H1 (cell line): ENCODE measurements around the gene NR2F1-AS1.

Experiments
- ATF3 ChIP-seq: IDR thresholded peaks from 2 replicates; pipeline ENCODE4 v1.6.1; 2011; ENCODE audit warnings: low read depth, mild to moderate bottlenecking, low read length; ENCODE audit not compliant: insufficient read depth
- CTCF ChIP-seq, 3 experiments: IDR thresholded peaks; 1 replicate in 2 of 3; 2 replicates in 1 of 3; pipeline versions ENCODE4 v1.5.1 to v1.6.1; 2011; ENCODE audit warnings: low read length in 3 of 3, mild to moderate bottlenecking in 3 of 3, inconsistent platforms in 2 of 3, low read depth in 1 of 3, moderate library complexity in 1 of 3; ENCODE audit not compliant: insufficient read depth in 1 of 3; ENCODE audit errors: control extremely low read depth in 1 of 3
- MAX ChIP-seq: IDR thresholded peaks from 2 replicates; pipeline ENCODE4 v1.6.1; 2012; ENCODE audit warnings: inconsistent platforms
- POLR2A ChIP-seq, 2 experiments: IDR thresholded peaks; 1 replicate in 1 of 2; 2 replicates in 1 of 2; pipeline ENCODE4 v1.6.1; 2011; ENCODE audit warnings: low read depth in 2 of 2, low read length in 2 of 2, mild to moderate bottlenecking in 2 of 2; ENCODE audit errors: control extremely low read depth in 1 of 2
- YY1 ChIP-seq: IDR thresholded peaks from 2 replicates; pipeline ENCODE4 v1.6.1; 2011; ENCODE audit warnings: low read depth, mild to moderate bottlenecking, low read length

- TF ChIP-seq CTCF (IDR thresholded peaks at IDR 0.05; ENCODE audit: control extremely low read depth in 1 of 3, insufficient read depth in 1 of 3, low read depth in 1 of 3, low read length in 3 of 3) (peak in 1 of 3 experiments; percentile 16; a peak in 1 of 4 replicates), ATF3 (no peak), YY1 (no peak), POLR2A (IDR thresholded peaks at IDR 0.05; ENCODE audit: control extremely low read depth in 1 of 2, low read depth in 2 of 2, low read length in 2 of 2) (no peak), MAX (no peak)
Observed at GRCh38 chr5:93569300-93570160, 11.5 kb downstream of the NR2F1-AS1 start.
